Astrocyte of the hippocampus (primary cell): ENCODE data around the gene P4HA1.

Experiments
- DNase-seq: peaks from one replicate; pipeline ENCODE4 v3.0.0; 2011; ENCODE audit warnings: low read depth, low spot score

Gene P4HA1

DNA sequence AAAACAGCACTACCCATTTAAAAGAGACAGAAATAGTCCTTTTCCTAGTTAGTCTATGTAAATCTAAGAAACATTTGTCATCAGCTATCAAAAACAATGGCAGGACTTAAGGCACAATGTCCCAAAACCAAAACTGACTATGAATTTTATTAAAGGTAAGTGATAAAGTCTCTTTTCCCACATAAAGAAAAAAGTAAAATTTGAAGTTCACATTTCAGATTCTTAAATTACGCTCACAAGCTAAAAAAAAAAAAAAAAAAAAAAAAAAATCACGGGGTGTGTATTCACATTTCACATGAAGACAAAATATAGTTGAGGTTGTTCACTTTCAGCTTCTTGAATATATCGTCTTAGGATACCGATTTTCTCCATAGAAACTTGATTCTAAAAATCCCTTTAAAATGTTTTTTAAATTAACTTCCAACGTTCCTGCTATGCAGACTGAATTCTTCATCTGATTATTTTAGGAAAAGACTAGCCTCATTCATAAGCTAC is 1.6 kb downstream of the P4HA1 start:
- no peak for DNase-seq

DNA sequence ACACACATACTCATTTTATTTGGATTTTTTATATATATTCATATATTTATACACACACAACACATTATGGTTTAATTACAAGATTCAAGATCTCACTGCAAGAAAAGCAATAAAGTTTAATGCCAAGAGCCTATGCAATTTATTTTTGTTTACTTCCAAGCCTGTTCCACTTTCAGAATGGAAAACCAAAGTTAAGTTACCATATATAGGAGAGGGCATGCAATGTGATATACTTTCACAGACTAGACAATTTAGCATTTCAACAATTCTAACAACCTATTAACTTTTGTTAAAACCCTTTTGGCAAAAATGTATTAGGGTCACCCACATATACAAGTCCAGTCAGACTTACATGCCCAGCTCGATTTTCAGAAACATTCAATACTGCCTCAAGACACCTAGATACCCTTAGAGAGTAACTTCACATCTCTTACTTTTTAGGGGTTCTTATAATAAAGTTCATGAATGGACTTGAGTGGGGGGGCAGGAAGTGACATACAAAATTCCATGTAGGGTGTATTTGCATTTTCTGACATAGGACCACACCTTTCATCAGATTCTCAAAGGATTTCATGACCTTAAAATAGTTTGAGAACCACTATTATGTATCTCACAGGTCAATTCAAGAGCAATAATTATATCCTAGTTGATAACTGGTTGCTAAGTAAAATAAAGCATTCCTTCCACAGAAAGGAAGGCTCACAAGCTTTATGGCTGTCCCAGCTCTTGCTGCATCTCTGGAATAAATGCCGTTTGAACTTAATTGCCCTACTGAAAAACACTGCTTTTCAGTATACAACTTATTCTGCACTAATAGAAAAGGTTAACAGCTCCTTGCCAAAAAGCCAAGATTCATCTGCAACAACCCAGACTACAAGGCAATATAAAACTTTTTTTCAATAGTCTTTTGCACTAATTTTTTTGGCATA is 2.5 kb downstream of the P4HA1 start:
- DNase-seq = peak; percentile 32

DNA sequence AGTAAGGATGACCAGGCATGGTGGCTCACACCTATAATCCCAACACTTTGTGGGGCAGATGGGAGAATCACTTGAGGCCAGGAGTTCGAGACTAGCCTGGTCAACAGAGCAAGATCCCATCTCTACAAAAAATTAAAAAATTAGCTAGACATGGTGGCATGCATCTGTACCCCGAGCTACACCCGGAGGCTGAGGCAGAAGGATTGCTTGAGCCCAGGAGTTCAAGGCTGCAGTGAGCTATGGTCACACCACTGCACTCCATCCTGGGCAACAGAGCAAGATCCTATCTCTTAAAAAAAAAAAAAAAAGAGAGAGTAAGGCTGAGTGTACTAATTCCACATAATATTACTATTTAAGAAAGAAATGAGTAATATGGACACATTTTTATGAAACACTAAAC is 3.8 kb downstream of the P4HA1 start:
- no peak for DNase-seq

DNA sequence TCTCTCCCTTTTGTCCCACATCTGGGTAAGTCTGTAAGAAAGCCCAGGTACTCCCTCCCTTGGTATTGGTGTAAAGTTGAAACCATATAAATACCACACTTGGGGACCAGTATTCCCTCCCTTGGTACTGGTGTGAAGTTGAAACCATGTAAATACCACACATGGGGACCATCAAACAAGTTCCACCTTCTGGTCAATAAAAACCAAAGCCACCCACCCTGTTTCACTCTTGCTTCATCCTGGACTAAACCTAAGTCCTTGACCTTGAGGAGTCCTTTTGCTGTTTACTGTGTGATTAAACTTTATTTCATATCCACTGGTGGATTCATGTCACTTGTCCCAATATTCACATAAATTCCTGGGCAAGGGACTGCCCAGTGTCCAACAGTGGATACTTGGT is 8.4 kb downstream of the P4HA1 start:
- no peak for DNase-seq

DNA sequence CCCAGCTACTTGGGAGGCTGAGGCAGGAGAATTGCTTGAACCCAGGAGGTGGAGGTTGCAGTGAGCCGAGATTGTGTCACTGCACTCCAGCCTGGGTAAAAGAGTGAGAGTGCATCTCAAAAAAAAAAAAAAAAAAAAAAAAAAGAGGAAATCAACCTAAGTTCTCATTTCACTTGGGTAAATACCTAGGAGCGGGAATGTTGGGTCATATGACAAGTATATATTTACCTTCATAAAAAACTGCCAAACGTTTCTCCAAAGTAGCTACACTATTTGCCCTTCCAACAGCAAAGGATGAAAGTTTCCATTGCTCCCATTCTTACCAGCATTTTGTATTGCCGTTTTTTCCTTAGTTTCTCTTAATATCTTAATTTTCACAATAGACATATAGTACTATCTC is 9.8 kb downstream of the P4HA1 start:
- no peak for DNase-seq

DNA sequence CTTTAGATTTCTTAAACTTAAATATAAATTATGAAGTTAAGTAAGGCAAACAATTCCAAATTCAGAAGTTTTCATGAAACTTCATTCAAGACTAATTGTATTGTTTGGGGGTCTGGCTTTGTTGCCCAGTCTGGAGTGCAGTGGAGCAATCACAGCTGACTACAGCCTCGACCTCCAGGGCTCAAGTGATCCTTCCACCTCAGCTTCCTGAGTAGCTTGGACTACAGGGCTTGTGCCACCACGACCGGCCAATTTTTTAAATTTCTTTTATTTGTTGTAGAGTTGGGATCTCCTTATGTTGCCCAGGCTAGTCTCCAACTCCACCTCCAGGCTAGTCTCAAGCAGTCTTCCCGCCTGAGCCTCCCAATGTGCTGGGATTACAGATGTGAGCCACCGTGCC is 12.5 kb downstream of the P4HA1 start:
- no peak for DNase-seq

DNA sequence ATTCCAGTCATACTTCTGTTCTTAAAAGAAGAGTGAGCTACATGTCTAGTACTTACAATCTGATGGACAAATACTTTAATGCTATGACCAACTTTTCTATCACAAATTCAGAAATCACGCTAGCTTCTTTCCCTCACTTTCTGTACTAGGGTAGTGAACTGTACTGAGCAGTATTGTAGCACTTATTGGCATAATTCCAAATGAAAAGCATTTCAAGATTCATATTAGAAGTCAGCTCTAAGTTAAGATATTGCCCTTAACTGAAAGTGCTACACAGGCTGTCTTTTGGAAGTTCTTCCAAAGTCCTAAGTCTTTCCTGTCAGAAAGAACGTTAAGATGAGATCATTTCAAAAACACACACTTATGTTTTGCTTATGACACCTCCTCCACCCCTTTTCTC is 13.4 kb downstream of the P4HA1 start:
- peak; percentile 4 for DNase-seq

DNA sequence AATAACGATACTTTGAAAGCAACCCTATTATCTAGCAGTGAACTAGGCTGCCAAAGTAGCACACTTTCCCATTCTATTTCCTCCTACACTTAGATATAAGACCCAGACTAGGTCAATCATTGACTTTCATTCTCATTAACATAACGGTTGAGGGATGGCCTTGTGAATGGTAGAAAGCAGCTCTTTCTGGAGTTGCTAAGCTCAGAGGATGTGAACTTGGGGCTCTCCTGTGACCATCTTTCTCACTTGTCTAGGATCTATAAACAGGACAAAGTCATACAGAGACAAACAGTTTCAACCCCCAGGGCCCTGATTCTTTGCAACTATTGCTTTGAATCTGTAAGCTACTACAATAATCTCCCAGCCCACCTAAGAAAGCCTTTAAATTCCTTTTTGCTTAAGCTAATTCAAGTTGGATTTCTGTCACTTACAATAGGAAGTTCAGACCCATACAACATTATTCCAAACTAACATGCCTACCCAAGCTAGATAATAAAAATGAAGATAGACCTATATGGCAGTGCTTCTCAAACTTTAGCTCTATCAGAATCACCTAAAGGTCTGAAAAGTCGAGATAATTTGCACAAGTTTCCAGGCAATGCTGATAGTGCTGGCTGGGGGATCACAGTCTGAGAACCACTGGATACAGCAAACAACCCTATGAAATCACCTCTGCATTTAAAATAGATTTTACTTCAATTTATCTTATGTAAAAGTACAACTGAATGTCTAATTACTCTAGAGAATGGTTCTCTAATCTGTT is 16.7 kb downstream of the P4HA1 start:
- DNase-seq = no peak

DNA sequence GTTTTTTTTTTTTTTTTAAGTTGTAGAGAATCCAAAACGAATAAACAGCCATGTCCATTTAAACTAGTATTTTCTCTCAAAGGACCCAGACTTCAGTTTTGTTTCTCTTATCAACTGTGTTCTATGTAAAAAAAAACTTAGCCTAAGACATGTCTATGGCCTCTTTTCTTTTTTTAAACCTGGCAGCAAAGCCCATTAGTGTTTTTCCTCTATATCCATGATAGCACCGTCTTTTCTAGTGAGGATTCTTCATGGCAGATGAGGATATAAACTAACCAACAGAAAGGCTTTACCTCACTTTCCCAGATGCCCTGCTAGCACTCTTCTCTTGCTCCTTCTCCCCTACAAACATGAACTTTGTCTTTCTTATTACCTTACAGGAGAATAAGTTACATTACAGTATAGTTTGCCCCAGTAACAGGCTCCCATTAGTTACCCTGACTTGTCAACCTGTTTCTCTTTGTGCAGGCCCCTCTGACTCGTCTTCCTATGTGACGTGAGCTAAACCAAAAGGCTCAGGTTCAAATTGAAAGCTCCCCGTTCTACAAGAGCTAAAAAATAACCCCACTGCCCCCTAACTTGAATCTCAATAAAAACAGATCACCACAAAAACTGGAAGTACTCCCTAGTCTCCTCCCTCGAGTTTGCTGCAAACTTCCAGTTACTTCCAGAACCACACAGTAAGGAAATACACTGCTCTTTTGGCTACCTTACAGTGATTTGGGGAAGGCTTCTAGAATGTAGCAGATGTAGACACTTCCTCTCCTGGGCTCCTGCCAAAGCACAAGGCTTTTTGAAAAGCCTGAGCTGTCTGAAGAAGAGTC is 20.1 kb downstream of the P4HA1 start:
- peak; percentile 56 for DNase-seq

DNA sequence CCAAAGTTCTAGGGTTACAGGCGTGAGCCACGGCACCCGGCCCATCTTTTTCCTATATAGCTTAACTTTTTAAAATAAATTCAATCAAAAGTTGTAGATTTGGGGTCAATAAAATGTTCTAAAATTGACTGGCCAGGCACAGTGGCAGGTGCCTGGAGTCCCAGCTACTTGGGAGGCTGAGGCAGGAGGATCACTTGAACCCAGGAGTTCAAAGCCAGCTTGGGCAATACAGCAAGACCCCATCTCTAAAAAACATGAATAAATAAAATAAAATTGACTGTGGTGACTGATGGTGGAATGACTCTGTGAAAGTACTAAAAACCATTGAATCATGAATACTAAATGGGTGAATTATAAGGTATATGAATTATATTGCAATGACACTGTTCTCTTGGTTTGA is 20.8 kb downstream of the P4HA1 start:
- no peak for DNase-seq

DNA sequence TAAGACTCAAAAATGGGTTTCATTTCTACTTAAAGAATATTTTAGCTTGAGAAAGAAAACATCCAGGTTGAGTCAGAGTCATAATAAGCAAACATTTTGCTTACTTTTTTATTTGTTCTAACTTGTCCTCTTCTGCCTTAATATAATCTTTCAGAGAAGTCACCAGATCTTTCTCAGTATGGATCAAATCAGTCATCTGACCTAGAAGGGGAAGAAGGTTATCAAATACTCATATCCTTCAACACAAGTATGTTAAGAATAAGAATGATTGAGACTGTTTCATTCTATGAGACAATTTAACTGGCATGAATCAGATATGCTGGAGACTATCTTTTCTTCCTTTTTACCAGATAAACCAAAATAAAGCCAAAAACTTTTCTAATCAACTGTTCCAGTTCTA is 23.0 kb downstream of the P4HA1 start:
- no peak for DNase-seq

DNA sequence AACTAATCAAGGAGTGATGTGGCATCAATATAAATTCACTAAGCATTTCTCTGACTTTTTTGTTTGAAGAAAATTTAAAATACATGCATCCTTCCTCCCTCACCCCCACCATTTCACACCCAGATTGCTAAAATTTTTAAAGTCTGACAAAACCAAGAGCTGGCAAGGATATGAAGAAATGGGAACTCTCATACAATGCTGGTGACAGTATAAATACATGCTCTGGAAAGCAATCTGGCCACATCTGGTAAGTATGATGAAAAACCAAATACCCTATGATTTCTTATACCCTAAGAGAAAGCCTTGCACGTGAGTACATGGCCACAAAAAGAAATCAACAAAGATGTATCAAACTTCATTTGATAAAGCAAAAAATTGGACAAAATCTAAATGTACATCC is 31.2 kb downstream of the P4HA1 start:
- DNase-seq = no peak

DNA sequence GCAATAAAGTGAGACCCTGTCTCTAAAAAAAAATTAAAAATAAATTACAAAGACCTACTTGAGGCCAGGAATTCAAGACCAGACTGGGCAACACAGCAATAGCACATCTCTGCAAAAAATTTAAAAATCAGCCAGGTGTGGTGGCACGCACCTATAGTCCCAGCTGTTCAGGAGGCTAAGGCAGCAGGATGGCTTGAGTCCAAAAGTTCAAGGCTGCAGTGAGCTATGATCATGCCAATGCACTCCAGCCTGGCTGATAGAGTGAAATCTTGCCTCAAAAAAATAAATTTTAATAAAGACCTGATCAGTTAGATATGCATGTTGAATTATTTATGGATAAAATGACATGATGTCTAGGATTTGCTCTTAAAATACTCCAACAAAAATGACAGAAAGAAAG is 34.9 kb downstream of the P4HA1 start:
- no peak for DNase-seq

DNA sequence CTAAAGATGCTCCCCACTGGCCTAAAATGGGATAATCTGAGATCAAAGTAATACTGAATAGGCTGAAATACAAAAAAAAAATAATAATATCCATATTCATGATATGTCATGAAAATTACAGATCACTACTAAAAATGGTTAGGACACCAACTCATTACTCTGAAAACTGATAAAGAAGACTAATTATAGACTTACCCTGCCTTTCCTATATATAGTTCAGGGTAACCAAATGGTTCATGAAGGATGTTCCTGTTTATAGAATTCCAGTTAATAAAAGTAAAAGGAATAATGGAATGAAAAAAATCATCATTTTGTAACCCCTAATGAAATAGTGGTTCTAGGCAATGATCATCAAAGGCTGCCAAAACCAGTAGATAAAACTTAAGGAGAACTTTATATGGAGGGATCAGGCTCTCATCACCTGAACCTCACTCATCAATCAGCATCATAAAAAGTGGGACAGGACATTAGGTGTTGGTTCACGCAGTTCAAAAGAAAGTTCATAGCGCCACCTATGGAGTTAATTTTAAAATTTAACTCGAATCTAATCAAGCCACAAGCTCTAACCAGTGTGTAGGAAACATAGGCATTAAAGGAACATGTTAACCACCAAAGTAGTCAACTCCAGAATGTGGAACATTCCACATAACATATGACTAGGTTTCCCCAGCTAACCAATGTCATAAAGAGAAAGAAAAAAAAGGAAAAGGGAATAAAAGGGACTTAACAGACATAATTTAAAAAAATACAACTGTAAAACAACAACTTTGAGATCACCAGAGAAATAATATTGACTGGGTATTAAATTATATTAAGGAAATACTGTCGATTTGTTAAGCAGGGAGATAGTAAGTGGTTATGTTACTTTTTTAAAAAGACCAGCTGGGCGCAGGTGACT is 35.7 kb downstream of the P4HA1 start:
- DNase-seq = peak; percentile 51

DNA sequence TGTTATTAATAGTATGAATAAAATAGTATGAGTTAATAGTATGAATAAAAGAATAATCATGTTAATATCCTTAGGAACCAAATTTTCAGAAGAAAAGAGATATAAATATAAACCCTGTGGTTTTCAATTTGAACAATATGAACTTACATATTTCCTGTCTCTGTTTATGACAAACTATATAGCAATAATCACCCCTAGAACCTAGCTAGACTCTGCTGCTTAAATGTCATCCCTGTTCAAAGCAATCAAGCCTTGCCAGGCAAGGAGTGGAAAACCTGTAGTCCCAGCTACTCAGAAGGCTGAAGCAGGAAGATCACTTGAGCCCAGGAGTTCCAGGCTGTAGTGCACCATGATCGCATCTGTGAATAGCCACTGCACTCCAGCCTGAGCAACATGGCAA is 36.5 kb downstream of the P4HA1 start:
- no peak for DNase-seq

DNA sequence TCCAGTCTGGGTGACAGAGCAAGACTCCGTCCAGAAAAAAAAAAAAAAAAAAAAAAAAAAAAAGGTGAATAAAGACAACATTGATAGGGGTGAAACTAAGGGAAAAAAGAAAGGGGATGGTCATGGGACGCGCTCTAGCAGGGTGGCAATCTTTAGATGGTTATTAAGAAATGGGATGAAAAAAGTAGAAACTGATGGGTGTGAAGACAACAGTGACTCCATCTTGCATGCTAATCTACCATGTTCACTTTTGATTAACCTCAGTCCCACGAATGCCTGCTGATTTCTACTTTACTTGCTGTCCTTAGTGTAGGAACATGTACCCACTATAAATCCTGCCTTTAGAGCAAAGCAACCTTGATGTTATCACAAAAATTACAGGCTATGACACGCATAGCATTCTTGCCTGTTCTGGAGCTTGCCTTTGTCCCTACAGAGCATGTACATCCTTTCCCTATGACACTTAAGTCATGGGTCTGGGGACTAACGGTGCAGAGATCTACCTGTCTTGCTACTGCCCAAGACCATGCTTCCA is 38.5 kb downstream of the P4HA1 start:
- DNase-seq = no peak

DNA sequence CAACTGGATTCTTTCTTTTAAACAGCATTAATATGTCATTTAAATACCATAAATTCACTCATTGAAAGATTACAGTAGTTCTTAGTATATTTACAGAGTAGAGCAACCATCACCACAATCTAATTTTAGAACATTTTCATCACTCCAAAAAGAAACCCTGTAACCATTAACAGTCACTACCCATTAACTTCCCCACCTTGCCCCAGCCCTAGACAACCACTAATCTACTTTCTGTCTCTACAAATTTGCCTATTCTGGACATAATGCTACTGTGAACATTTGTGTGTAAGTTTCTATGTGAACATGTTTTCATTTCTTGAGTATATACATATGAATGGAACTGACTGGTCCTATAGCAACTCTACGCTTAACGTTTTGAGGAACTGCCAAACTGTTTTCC is 42.4 kb downstream of the P4HA1 start:
- DNase-seq = no peak

DNA sequence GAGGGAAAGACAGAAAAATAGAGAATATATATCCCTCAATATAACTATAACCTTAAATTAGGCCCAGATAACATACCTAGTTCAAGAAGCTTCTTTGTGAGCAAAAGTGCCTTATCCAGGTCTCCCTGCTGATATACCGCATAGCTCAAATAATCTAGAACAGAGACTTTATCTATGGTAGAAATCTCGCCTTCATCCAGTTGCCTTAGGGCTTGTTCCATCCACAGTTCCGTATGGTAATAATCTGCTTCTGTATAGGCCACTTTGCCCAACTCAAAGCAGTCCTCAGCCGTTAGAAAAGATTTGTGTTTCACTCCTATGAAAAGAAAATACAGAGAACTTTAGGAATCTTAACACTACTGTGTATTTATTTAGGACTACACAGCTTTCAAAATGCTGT is 43.4 kb downstream of the P4HA1 start:
- DNase-seq = no peak

DNA sequence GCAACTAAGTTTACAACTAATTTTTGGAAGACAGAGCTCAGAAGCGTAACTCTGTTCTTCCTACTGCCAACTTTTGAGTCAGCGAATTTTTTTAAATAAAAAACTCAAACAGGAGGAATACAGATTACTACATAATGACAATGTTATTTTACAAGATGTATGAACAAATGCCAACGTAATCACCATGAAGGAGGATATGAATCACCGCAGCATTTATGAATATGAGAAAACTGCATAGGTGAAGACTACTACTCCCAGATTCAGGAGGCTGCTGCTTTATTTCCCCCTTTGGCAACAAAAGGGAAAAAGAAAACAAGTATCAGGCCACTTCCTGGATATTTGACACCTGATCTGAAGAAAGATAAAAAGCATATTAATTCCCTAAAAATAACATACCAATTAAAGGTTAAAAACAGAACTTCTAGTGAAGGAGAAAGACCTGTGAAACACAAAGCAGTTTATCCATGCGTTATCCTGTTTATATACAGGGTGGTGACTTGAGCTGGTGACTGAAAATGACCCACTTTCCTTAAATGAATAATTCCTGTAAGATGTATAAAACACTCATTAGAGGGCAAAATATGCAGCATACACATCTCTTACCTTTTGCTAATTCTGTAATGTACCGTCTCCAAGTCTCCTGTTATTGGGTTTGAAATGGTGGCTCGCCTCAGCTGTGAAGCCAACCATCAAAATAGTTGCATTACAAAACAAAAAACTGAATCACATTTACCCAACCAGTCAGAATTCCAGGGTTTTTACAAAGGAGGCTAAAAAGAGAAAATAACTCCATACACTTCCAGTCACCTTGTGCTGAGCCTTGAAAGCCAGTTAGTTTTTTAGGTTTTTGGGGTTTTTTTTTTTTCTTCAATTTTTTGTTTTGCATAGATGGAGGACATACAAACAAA is 52.0 kb downstream of the P4HA1 start:
- DNase-seq = peak; percentile 48
